ENCODE data around the gene ZNF655. TPM values are rescaled to one million over a fixed set of nuclear protein-coding genes. Genes with fewer than 3 reads are reported as not detected.

ZNF655 gene
- total and polyA plus RNA-seq, 2 of the 8 experiments (the other 6 are each of a cell fraction or from before 2014, with no cell fraction given) = 27.1 to 37.8 TPM

- no peak for TF ChIP-seq CHD7 (IDR thresholded peaks at IDR 0.05; ENCODE audit: insufficient replicate concordance, low read length)
- TF ChIP-seq POLR2AphosphoS5 (IDR thresholded peaks at IDR 0.05; ENCODE audit: low read depth, low read length) = no peak
- no peak for TF ChIP-seq NANOG (IDR thresholded peaks at IDR 0.05; ENCODE audit: insufficient read depth, low read depth, low read length, poor library complexity, severe bottlenecking)
- no peak for TF ChIP-seq KDM5A (IDR thresholded peaks at IDR 0.05; ENCODE audit: low read length)
- TF ChIP-seq SP2 (IDR thresholded peaks at IDR 0.05; ENCODE audit: low read length) = no peak
- no peak for TF ChIP-seq CTBP2 (IDR thresholded peaks at IDR 0.05; ENCODE audit: borderline replicate concordance, insufficient read depth, insufficient read length, low read length)
- TF ChIP-seq GTF2F1 (IDR thresholded peaks at IDR 0.05; ENCODE audit: borderline replicate concordance, low read depth, low read length) = no peak
- TF ChIP-seq, protein P1, sequence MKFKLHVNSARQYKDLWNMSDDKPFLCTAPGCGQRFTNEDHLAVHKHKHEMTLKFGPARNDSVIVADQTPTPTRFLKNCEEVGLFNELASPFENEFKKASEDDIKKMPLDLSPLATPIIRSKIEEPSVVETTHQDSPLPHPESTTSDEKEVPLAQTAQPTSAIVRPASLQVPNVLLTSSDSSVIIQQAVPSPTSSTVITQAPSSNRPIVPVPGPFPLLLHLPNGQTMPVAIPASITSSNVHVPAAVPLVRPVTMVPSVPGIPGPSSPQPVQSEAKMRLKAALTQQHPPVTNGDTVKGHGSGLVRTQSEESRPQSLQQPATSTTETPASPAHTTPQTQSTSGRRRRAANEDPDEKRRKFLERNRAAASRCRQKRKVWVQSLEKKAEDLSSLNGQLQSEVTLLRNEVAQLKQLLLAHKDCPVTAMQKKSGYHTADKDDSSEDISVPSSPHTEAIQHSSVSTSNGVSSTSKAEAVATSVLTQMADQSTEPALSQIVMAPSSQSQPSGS (IDR thresholded peaks at IDR 0.05; ENCODE audit: low read length) = no peak
- TF ChIP-seq, protein P2, sequence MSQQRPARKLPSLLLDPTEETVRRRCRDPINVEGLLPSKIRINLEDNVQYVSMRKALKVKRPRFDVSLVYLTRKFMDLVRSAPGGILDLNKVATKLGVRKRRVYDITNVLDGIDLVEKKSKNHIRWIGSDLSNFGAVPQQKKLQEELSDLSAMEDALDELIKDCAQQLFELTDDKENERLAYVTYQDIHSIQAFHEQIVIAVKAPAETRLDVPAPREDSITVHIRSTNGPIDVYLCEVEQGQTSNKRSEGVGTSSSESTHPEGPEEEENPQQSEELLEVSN (IDR thresholded peaks at IDR 0.05) = no peak
Observed at GRCh38 chr7:99624484-99624883, 66.0 kb downstream of the ZNF655 start (continued).

Measured in H1 (cell line).